GM12892 (cell line): ENCODE measurements around the gene CALML5.

Source experiments
- POLR2A ChIP-seq: IDR thresholded peaks from 2 replicates; pipeline ENCODE4 v1.6.1; 2011; ENCODE audit warnings: low read depth, low read length, control low read depth
- POLR2AphosphoS5 ChIP-seq: IDR thresholded peaks from 2 replicates; pipeline ENCODE4 v1.6.1; 2011; ENCODE audit warnings: low read depth, low read length, control low read depth
- TAF1 ChIP-seq: IDR thresholded peaks from 2 replicates; pipeline ENCODE4 v1.6.1; 2011; ENCODE audit warnings: low read depth, mild to moderate bottlenecking, control low read depth, low read length, borderline replicate concordance

DNA sequence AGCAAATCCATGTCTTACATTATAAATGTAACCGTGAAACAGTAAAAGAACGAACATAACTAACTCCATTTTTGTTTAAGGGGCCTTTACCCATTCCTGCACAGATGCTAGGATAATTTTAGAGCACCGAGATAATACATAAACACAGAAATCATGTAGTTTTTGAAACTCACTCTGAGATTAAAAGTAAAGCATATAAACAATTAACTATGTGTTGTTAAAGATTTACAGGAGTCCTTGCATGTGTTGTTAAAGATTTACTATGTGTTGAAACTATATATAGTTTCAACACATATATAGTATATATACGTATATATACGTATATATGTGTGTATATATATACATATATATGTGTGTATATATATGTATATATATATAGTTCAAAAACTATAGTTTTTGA lies 18.2 kb upstream of the CALML5 start:
- no peak for TF ChIP-seq POLR2A
- no peak for TF ChIP-seq POLR2AphosphoS5
- TF ChIP-seq TAF1 = no peak
